ENCODE results near the gene GLT1D1.

DNA sequence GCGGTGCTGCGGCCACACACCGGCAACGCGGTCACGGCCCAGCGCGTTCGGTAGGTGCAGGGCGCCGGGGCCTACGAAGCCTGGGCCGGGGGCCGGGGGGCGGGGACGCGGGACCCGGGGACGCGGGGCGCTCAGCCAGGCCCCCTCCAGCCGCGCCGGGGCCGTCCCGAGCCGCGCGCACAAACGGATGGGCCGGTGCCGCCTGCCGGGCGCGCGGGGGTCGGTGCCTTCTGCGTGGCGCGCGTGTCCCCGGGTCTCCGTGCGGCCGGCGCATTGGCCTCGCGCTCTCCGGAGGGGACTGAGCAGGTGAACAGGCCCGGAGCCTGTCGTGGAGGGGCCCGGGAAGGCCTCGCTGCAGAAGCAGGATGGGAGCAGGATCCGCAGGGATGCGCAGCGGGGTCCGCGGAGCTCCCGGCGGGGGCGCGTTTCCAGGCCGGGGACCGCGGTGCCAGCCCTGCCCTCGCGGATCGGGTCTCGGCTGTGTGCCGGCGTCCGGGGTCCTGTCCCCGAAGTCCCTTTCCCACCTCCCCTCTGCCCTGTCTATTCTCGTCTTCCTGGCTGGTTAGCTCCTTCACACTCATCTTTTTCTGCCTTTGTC is 421 bp downstream of the GLT1D1 start:
- TF ChIP-seq POLR2AphosphoS5 (IDR thresholded peaks at IDR 0.05; ENCODE audit: borderline replicate concordance, low read depth, low read length) (no peak), EZH2 (IDR thresholded peaks at IDR 0.05) (no peak)

All from SK-N-MC (cell line).